RWPE1 (cell line): ENCODE data around the gene TNFAIP8.

Experiments
- CTCF ChIA-PET: fragments of 350-600 bp; sonication (Branson Sonifier 250); formaldehyde crosslinking; extraction: SDS; loops from one replicate; lab custom pipeline; 2021; lab: Yijun Ruan, JAX
- POLR2A ChIA-PET: fragments of 400-600 bp; formaldehyde crosslinking; extraction: SDS; loops from one replicate; lab custom pipeline; 2020; ENCODE audit warnings: antibody characterized with exemption; ENCODE audit not compliant: low non-redundant PET; lab: Yijun Ruan, JAX
- DNase-seq: peaks from one replicate; pipeline ENCODE4 v3.0.0; 2012; ENCODE audit warnings: low spot score
- H3K27ac ChIP-seq: fragments of 450-650 bp; 2 replicates; pipeline ENCODE4 v1.5.1; 2017
- TF ChIP-seq, protein P1 (sequence below): fragments of 450-650 bp; conservative IDR thresholded peaks from 2 replicates; pipeline ENCODE4 v1.5.1; 2017; ENCODE audit warnings: low read depth, mild to moderate bottlenecking

The TNFAIP8 gene

DNA sequence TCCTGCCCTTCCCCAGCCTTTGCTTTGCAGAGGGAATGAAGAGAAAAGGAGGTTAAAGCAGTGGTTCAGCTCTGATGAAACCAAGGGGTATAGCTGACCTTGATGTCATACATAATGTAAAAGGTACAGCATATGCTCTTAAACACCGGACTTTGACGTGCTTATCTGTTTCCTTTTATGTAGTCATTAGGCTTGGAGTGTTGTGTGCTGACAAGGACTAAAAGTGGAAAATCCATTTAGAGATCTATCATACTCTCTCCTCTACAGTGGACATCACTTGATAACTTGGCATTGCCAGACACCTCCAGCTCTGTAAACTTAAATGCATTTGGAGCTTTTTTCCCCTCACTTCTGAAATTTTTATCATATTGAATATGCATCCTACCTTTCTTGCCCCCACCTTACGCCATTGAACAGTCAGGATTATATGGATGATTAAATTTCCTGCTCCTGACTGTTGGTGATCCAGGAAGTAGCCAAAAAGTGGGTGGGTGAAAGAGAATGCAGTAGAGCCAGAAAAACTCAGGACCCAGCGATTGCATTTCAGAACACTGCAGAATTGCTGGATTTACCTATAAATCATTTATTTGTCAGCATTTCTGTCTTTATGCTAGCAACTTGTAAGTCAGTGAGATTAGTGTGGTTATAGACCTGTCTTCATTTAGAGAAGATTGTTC, 4.1 kb downstream of the TNFAIP8 start:
- H3K27ac ChIP-seq = no peak overlapping the region
- DNase-seq = no peak
- TF ChIP-seq, protein P1, sequence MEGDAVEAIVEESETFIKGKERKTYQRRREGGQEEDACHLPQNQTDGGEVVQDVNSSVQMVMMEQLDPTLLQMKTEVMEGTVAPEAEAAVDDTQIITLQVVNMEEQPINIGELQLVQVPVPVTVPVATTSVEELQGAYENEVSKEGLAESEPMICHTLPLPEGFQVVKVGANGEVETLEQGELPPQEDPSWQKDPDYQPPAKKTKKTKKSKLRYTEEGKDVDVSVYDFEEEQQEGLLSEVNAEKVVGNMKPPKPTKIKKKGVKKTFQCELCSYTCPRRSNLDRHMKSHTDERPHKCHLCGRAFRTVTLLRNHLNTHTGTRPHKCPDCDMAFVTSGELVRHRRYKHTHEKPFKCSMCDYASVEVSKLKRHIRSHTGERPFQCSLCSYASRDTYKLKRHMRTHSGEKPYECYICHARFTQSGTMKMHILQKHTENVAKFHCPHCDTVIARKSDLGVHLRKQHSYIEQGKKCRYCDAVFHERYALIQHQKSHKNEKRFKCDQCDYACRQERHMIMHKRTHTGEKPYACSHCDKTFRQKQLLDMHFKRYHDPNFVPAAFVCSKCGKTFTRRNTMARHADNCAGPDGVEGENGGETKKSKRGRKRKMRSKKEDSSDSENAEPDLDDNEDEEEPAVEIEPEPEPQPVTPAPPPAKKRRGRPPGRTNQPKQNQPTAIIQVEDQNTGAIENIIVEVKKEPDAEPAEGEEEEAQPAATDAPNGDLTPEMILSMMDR = no peak
- POLR2A ChIA-PET = no interaction called here
- CTCF ChIA-PET = interaction anchor here (0.6 to 1.0 kb wide), 3 partner anchors 46 to 73 kb away, joined by 3 read pairs; no protein-coding TSS in a partner anchor

DNA sequence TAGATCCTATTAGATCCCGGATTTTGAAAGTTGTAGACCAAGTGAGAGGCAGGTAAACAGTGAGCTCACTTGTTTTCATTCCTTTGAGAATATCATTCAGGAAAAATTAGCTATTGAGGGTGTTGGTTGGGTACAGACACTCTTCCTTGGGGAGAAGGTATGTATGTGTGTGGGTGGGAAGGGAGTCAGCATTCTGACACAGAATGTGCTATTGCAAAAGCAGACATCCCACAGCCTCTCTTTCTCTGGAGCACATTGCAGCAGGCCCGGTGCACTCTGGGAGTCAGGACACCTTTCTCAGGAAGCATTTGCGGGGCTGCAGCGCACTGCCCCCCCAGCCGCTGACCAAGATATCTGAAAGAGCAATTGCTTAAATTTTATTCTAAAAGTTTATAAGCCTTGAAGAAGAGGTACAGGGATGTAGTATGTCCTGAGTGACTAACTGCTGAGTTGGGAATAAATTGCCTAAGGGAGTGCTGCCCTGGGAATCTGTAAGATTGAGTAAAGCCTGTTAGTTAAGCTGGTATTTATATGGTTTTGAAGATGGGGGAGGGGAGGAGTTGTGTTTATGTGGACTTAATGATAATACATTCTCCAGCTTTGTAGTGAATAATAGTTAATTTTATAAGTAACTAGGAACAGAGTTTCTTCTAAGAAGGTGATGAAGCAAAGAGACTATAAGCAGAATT, 5.2 kb downstream of the TNFAIP8 start:
- POLR2A ChIA-PET = no interaction called here
- CTCF ChIA-PET = interaction anchor here (0.6 to 0.7 kb wide), 6 partner anchors 11 to 612 kb away, joined by 3 to 7 read pairs (median 3); partner anchors contain the start of gene DTWD2
- TF ChIP-seq, protein P1 = no peak
- DNase-seq = peak; percentile 84
- H3K27ac ChIP-seq = peak overlapping the region; percentile 68

DNA sequence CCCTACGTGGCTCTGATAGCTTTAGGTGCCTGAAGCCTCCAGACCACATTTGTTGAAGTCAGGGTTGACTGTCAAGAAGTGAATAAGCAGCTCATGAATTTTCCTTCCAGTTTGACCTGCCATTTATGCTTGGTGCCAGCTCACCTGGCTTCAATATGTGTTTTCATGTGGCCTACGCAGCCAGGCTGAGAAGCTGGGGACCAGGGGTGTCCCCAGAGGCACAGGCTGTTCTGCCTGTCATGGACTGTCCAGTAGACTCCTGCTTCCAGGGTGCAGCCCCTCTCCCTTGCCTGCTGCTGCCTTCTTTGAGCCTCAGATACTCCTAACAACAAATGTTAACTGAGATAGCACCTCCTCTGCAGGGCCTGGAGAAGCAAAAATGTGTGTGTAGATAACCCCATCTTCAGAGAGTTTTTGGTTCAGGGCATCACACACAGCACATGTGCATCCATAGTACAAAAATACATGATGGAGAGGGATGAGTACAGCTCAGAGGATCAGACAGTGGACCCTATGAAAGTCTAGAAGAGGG, 5.8 kb downstream of the TNFAIP8 start:
- TF ChIP-seq, protein P1 = no peak
- H3K27ac ChIP-seq = peak overlapping the region; percentile 38
- DNase-seq = no peak
- ChIA-PET CTCF (interaction anchor here (0.6 to 1.6 kb wide), 6 partner anchors 11 to 611 kb away, joined by 3 to 4 read pairs (median 3); partner anchors contain the start of gene DTWD2), POLR2A (no interaction called here)

DNA sequence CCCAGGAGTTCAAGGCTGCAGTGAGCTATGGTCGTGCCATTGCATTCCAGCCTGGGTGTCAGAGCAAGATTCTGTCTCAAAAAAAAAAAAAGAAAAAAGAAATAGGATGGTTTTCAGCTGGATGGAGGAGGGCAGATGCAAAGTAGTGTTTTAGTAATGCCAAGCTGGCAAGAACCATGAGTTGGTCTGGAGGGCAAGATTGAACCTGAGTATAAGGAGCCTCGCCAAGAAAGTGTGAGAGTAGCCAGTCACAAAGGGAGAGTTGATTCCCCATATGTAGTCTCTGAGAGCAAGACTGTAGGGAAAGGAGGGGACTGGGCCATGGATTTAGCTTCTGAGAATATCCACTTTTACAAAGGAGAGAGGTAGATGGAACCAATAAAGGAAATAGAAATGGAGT, 6.9 kb downstream of the TNFAIP8 start:
- POLR2A ChIA-PET = interaction anchor here (0.6 kb wide), 1 partner anchor 95 kb away, joined by 3 read pairs; no protein-coding TSS in a partner anchor
- H3K27ac ChIP-seq = peak overlapping the region; percentile 14

DNA sequence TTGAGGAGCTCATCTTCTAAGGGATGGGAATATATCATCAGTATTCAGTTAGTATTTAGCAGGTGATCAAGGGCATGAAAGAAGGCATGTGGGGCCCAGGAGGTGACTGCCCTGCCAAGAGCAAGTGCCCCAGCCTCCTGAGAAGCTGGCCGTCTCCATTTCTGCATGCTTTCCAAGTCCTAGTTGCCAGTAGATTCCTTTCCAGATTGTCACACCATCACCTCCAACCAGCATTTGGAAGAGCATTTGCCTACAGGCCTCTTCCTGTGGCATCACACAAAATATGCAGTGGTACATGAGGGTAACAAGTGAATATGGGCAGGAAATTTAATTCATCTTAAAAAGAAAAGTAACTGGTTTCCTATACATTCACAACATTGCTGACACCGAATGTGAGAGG, 7.5 kb downstream of the TNFAIP8 start:
- TF ChIP-seq, protein P1 = no peak
- POLR2A ChIA-PET = interaction anchor here (0.6 kb wide), 1 partner anchor 96 kb away, joined by 3 read pairs; no protein-coding TSS in a partner anchor
- no peak for DNase-seq
- peak overlapping the region; percentile 14 for H3K27ac ChIP-seq
- CTCF ChIA-PET = interaction anchor here (0.7 kb wide), 1 partner anchor 155 kb away, joined by 3 read pairs; no protein-coding TSS in a partner anchor

More for the DNA sequence above, 6.9 kb downstream of the TNFAIP8 start:
- DNase-seq = no peak
- TF ChIP-seq, protein P1 = no peak
- CTCF ChIA-PET = interaction anchor here (1.0 to 1.6 kb wide), 2 partner anchors 49 to 375 kb away, joined by 3 to 4 read pairs; partner anchors contain the start of gene DTWD2

DNA sequence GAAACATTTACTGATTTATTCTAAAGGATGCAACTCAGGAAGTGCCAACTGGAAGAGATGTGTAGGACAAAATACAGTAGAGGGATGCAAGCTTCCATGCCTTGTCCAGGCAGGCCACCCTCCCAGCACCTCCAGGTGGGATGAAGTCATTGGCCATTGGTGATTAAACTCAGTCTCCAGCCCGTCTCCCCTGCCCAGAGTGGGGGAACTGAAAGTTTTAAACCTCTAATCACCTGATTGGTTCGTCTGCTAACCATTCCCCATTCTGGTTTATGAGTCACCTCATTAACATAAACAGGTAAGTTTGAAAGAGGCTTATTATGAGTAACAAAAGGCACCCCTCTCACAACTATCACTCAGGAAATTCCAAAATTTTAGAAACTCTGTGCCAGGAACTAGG, 8.1 kb downstream of the TNFAIP8 start:
- H3K27ac ChIP-seq = no peak overlapping the region
- ChIA-PET POLR2A (no interaction called here), CTCF (interaction anchor here (0.7 kb wide), 1 partner anchor 155 kb away, joined by 3 read pairs; no protein-coding TSS in a partner anchor)
- DNase-seq = no peak
- TF ChIP-seq, protein P1 = no peak
